ENCODE results near the gene KIF13A. TPM values are rescaled to one million over a fixed set of nuclear protein-coding genes. Genes with fewer than 3 reads are reported as not detected.

The KIF13A gene
- total RNA-seq, 3 donors from 2014 or later (not counting 1 experiment from before 2014, with no cell fraction given): 15.0 to 26.4 (median 19.5) TPM

DNA sequence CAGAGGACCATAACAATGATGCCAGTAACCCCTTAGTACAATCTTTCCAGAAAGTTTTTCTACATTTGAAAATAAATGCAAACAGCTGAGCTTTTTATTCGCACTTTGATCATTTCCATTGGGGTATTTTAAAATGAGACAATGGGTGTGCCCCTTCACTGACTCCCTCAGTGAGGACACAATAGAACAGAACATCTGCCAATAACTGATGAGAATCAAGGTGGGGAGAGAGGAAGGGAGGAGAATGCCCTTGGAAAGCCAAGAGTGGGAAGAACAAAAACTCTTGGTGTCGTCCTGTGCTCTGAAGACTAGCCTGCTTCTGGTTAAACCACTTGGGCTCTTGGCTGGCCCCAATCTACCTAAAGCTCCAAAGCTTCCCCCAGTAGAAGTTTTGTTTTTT is 66.0 kb downstream of the KIF13A start:
- no peaks in the 10 kb centered on the region for H3K4me1 ChIP-seq (ENCODE audit: control insufficient read depth, insufficient read depth, low read length)
- TF ChIP-seq, protein P1, sequence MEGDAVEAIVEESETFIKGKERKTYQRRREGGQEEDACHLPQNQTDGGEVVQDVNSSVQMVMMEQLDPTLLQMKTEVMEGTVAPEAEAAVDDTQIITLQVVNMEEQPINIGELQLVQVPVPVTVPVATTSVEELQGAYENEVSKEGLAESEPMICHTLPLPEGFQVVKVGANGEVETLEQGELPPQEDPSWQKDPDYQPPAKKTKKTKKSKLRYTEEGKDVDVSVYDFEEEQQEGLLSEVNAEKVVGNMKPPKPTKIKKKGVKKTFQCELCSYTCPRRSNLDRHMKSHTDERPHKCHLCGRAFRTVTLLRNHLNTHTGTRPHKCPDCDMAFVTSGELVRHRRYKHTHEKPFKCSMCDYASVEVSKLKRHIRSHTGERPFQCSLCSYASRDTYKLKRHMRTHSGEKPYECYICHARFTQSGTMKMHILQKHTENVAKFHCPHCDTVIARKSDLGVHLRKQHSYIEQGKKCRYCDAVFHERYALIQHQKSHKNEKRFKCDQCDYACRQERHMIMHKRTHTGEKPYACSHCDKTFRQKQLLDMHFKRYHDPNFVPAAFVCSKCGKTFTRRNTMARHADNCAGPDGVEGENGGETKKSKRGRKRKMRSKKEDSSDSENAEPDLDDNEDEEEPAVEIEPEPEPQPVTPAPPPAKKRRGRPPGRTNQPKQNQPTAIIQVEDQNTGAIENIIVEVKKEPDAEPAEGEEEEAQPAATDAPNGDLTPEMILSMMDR (IDR thresholded peaks at IDR 0.05): no peak
- H3K27ac ChIP-seq (ENCODE audit: low read length): no peak overlapping the region
- Mint-ChIP-seq H3K27ac (no peak overlapping the region), H3K9me3 (no peaks in the 10 kb centered on the region), H3K4me1 (peaks cover 0 to 24% of the 10 kb centered on the region in 2 donors), H3K4me3 (no peak overlapping the region), H3K36me3 (no peaks in the 10 kb centered on the region), H3K27me3 (ENCODE audit: low read depth in 2 of 2) (no peaks in the 10 kb centered on the region)
- H3K36me3 ChIP-seq (ENCODE audit: control insufficient read depth, insufficient read depth, low read length): no peaks in the 10 kb centered on the region
- no peak overlapping the region for H3K4me3 ChIP-seq (ENCODE audit: low read length)
- intact Hi-C loops (cut with micrococcal nuclease): no loop called here
- no peaks in the 10 kb centered on the region for H3K9me3 ChIP-seq (ENCODE audit: control insufficient read depth, insufficient read depth, low read length)
- DNase-seq (no peak), ATAC-seq (no peak)
- WGBS (ENCODE audit: insufficient coverage): 100% methylated on average over 2 of the region's 2 CpGs
- no peaks in the 10 kb centered on the region for H3K27me3 ChIP-seq (ENCODE audit: control insufficient read depth, insufficient read depth, low read length)

DNA sequence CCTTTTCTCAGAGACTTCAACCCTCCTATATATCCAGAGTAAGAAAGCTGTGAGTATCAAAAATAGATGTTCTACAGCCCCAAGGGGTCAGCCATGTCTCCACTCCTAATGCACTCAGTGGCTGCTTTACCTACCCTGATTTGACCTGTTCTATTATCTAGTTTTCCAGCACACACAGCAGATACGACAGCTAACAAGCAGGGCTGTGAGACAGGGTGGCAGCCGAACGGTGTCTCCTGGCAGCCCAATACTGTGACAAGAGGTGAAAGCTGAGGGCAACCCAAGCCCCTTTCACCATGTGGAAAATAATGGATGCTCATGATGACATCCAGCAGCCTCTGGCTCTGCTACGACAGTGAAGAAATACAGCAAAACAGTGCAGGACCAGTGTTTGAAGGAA is 67.9 kb downstream of the KIF13A start:
- no peak overlapping the region for H3K4me3 ChIP-seq (ENCODE audit: low read length)
- DNase-seq (no peak), ATAC-seq (no peak)
- WGBS (ENCODE audit: insufficient coverage): 93% methylated on average over 4 of the region's 4 CpGs
- Mint-ChIP-seq H3K36me3 (no peaks in the 10 kb centered on the region), H3K4me1 (peaks cover 0 to 17% of the 10 kb centered on the region in 2 donors), H3K4me3 (no peak overlapping the region), H3K27ac (no peak overlapping the region), H3K9me3 (no peaks in the 10 kb centered on the region), H3K27me3 (ENCODE audit: low read depth in 2 of 2) (no peaks in the 10 kb centered on the region)
- no peaks in the 10 kb centered on the region for H3K9me3 ChIP-seq (ENCODE audit: control insufficient read depth, insufficient read depth, low read length)
- H3K27me3 ChIP-seq (ENCODE audit: control insufficient read depth, insufficient read depth, low read length): no peaks in the 10 kb centered on the region
- intact Hi-C loops (cut with micrococcal nuclease): no loop called here
- H3K36me3 ChIP-seq (ENCODE audit: control insufficient read depth, insufficient read depth, low read length): no peaks in the 10 kb centered on the region
- TF ChIP-seq, protein P1 (IDR thresholded peaks at IDR 0.05): no peak
- H3K4me1 ChIP-seq (ENCODE audit: control insufficient read depth, insufficient read depth, low read length): no peaks in the 10 kb centered on the region
- H3K27ac ChIP-seq (ENCODE audit: low read length): no peak overlapping the region

DNA sequence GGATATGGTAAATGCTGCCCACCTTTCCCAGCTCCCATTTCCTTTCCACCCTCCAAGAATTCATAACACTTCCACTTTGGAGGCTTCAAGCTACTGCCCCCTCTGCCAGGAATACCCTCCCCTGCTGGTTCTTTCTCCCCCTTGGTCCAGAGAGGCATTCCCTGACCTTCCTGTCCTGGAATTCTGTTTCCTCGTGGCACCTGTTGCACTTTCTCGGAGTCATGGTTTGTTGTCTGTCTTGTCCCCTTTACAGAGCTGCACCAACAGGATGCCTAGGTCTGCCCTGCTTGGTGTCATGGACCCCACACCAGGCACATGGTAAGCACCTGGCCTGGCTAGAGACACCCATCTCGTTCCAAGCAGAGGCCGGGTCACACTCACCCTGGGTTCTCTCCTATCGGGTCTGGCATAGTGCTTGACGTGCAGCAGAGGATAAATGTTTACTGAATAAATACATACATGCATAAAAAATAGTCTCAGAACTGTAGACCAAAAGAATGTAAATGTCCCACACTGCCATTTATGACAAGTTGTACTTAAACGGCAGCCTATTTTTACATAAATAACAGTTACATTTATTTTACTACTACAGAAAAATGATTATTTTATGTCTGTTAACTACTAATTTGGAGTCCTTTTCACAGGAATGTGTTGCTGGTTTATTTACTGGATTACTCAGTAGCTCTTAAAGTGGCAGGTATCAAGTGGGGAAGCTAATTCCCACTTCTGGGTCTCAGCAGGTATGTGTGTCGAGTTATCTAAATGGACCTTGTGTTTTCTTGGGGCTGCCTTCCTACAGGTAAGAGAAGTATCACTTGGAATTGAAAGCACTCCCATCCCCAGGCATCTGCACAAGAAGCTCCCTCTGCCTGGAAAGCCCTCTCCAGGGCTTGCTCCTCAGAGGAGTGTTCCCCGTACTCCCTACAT is 69.3 kb downstream of the KIF13A start:
- Mint-ChIP-seq H3K27ac (no peak overlapping the region), H3K4me1 (peaks cover 0 to 17% of the 10 kb centered on the region in 2 donors), H3K4me3 (no peak overlapping the region), H3K27me3 (ENCODE audit: low read depth in 2 of 2) (no peaks in the 10 kb centered on the region), H3K9me3 (no peaks in the 10 kb centered on the region), H3K36me3 (no peaks in the 10 kb centered on the region)
- no peak overlapping the region for H3K27ac ChIP-seq (ENCODE audit: low read length)
- WGBS (ENCODE audit: insufficient coverage): 92% methylated on average over 8 of the region's 9 CpGs
- no peaks in the 10 kb centered on the region for H3K36me3 ChIP-seq (ENCODE audit: control insufficient read depth, insufficient read depth, low read length)
- H3K4me3 ChIP-seq (ENCODE audit: low read length): no peak overlapping the region
- DNase-seq (no peak), ATAC-seq (no peak)
- intact Hi-C loops (cut with micrococcal nuclease): no loop called here
- no peaks in the 10 kb centered on the region for H3K9me3 ChIP-seq (ENCODE audit: control insufficient read depth, insufficient read depth, low read length)
- TF ChIP-seq, protein P1 (IDR thresholded peaks at IDR 0.05): no peak
- H3K4me1 ChIP-seq (ENCODE audit: control insufficient read depth, insufficient read depth, low read length): no peaks in the 10 kb centered on the region
- H3K27me3 ChIP-seq (ENCODE audit: control insufficient read depth, insufficient read depth, low read length): no peaks in the 10 kb centered on the region

All from natural killer cell (primary cell).